HUES64 (cell line): Measurements from ENCODE around the gene ANKRD44.
"Not testable (repeated sequence)": the region's sequence is repeated elsewhere in the genome, so short reads cannot be mapped to it uniquely, and the experiment has no call there.

Source experiments
- H3K27ac ChIP-seq: 2 replicates; pipeline ENCODE4 v1.7.0; 2013; ENCODE audit warnings: low read depth, low read length, inconsistent platforms
- H3K27me3 ChIP-seq: 2 replicates; pipeline ENCODE4 v1.6.1; 2013; ENCODE audit warnings: mild to moderate bottlenecking, low read length; ENCODE audit not compliant: insufficient read depth
- H3K36me3 ChIP-seq: 2 replicates; pipeline ENCODE4 v1.6.1; 2013; ENCODE audit warnings: mild to moderate bottlenecking, low read length; ENCODE audit not compliant: insufficient read depth
- H3K4me1 ChIP-seq: 2 replicates; pipeline ENCODE4 v1.6.1; 2013; ENCODE audit warnings: mild to moderate bottlenecking, low read length, moderate library complexity; ENCODE audit not compliant: insufficient read depth
- H3K4me3 ChIP-seq: 2 replicates; pipeline ENCODE4 v1.5.1; 2013; ENCODE audit warnings: mild to moderate bottlenecking, low read length, moderate library complexity
- H3K9ac ChIP-seq: 2 replicates; pipeline ENCODE4 v1.6.1; 2013; ENCODE audit warnings: mild to moderate bottlenecking, low read depth, low read length
- H3K9me3 ChIP-seq: 2 replicates; pipeline ENCODE4 v1.6.1; 2013; ENCODE audit warnings: low read depth, low read length; ENCODE audit not compliant: insufficient read depth
- WGBS: fragments of 150-250, 120-280 bp; methylation state at CpG from one replicate; pipeline ENCODE4 v1.1.7; 2013; ENCODE audit warnings: missing lambda C conversion rate; 5-methylcytosine and 5-hydroxymethylcytosine counted together

Gene ANKRD44

DNA sequence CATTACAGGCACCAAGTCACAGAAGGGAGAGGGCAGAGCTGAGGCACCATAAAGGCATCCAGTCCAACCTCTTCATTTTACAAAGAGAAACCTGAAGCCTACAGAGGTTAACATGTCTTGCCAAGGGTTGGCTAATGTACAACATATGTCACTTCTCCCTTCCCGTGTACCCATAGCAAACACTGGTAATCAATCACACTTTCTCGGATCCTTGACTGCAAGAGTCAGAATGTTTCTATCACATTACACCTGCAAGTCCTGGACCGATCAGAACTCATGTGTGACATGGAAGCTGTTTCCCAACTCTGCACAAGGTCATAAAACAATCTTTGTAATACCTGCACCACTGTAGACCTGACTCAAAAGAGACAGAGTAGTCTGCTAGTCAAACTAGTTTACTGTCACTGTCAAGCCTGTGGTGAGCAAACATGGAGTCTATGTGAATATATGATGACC lies 6.0 kb downstream of the ANKRD44 start:
- Histone ChIP-seq H3K27me3 (peaks cover 22% of the 10 kb centered on the region), H3K27ac (no peak overlapping the region), H3K4me3 (no peak overlapping the region), H3K9me3 (no peaks in the 10 kb centered on the region), H3K9ac (no peak overlapping the region), H3K4me1 (no peaks in the 10 kb centered on the region), H3K36me3 (no peaks in the 10 kb centered on the region)
- 91% methylated on average over 3 of the region's 3 CpGs for WGBS

DNA sequence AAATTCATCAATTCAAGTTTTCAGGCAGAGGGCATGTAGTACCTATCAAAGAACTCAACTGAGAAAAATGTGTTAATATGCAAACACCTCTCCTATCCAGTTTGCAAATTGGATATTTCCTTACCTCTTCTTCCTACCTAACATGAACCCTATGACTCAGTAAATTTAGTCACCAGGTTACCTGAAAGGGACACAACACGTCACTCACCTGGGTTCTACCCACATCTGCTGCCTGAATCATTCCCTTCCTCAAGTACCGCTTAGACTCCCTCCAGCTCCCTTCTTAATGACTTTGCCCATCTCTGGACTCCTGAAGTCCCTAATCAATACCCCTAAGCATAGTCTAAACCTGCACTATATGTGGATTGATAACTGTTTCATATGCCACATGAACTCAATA lies 10.4 kb downstream of the ANKRD44 start:
- H3K9ac ChIP-seq, result no peak overlapping the region
- H3K36me3 ChIP-seq, result no peaks in the 10 kb centered on the region
- H3K4me1 ChIP-seq, result no peaks in the 10 kb centered on the region
- H3K9me3 ChIP-seq, result no peaks in the 10 kb centered on the region
- H3K27ac ChIP-seq, result no peak overlapping the region
- H3K27me3 ChIP-seq, result no peaks in the 10 kb centered on the region
- WGBS, result 95% methylated on average over 2 of the region's 2 CpGs
- H3K4me3 ChIP-seq, result no peak overlapping the region

DNA sequence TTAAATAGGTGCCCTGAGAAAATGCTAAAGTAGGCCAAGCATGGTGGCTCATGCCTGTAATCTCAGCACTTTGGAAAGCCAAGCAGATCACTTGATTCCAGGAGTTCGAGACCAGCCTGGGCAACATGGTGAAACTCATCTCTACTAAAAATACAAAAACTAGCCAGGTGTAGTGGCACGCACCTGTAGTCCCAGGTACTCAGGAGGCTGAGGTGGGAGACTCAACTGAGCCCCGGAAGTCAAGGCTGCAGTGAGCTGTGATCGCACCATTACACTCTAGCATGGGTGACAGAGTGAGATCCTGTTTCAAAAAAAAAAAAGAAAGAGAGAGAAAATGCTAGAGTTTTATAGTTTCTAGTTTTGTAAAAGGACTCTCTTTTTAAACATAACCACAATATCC lies 12.0 kb downstream of the ANKRD44 start:
- 96% methylated on average over 4 of the region's 4 CpGs for WGBS
- Histone ChIP-seq H3K4me1 (no peaks in the 10 kb centered on the region), H3K27ac (no peak overlapping the region), H3K9ac (no peak overlapping the region), H3K36me3 (no peaks in the 10 kb centered on the region), H3K4me3 (no peak overlapping the region), H3K27me3 (no peaks in the 10 kb centered on the region), H3K9me3 (no peaks in the 10 kb centered on the region)

DNA sequence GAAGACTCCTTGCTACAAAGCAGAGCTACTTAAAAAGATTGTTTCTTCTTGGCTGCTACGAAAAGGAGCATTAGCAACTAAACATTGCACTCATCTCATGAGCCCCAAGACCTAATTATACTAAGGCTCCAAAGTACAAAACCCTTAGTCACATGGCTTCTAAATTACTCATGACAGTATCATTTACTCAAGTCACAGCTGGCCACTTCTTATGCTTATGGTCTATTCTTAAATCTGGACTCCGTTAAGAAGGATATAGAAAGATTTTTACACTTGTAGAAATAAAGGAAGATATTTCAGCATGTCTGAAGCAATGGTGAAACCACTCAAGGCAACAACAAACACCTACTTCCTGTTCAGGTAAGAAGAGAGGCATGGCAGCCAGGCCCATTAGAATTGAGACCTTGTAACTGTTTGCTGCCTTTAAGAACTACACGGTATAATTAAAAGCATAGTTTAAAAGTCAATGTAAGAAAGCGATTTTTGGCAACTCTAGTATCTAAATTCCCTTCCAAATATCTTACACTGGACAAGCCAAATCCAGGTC lies 12.7 kb downstream of the ANKRD44 start:
- Histone ChIP-seq H3K4me3 (no peak overlapping the region), H3K9me3 (no peaks in the 10 kb centered on the region), H3K27ac (no peak overlapping the region), H3K36me3 (no peaks in the 10 kb centered on the region), H3K4me1 (no peaks in the 10 kb centered on the region), H3K27me3 (no peaks in the 10 kb centered on the region), H3K9ac (no peak overlapping the region)
- 97% methylated on average over 3 of the region's 4 CpGs for WGBS

DNA sequence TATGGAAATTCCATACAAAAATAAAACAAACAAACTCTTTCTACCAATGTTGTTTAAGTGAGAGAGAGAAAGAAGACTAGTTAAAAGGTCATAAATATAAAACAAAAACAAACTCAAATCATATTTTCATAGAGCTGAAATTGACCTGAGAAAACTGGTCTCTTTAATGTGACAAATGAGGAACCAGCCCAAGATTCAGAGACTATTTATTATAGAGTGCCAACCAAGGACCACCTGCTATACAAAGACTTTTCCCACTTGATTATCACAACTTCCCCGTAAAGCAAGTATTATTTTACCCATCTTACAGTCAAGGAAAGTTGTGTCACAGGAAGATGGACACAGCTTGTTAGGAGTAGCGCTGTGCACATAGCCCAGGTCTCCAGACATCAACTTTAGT lies 13.3 kb downstream of the ANKRD44 start:
- Histone ChIP-seq H3K27me3 (no peaks in the 10 kb centered on the region), H3K4me1 (no peaks in the 10 kb centered on the region), H3K9ac (no peak overlapping the region), H3K27ac (no peak overlapping the region), H3K4me3 (no peak overlapping the region), H3K36me3 (no peaks in the 10 kb centered on the region), H3K9me3 (no peaks in the 10 kb centered on the region)
- 86% methylated on average over 2 of the region's 2 CpGs for WGBS

DNA sequence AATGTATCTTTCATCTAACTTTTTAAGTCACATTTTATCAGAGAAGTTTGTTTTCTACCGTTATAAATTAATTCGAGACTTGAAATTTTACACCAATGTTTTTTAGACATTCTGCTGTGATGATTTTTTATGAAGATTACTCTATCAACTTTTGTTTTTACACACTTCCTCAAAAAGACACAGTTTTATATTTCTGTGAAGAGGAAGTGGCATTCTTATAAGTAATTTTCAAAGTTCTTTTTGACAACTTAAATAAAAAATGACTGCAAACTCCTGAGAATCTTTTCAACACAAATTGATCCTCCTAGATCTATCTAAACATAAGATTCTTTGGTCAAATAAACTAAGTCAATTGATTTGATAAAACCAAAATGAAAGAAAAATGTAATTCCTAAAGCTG lies 13.7 kb downstream of the ANKRD44 start:
- Histone ChIP-seq H3K4me3 (no peak overlapping the region), H3K9me3 (no peaks in the 10 kb centered on the region), H3K36me3 (no peaks in the 10 kb centered on the region), H3K9ac (no peak overlapping the region), H3K27ac (no peak overlapping the region), H3K27me3 (no peaks in the 10 kb centered on the region), H3K4me1 (no peaks in the 10 kb centered on the region)
- no CpG with 5 or more reads among the region's 2 CpGs for WGBS

DNA sequence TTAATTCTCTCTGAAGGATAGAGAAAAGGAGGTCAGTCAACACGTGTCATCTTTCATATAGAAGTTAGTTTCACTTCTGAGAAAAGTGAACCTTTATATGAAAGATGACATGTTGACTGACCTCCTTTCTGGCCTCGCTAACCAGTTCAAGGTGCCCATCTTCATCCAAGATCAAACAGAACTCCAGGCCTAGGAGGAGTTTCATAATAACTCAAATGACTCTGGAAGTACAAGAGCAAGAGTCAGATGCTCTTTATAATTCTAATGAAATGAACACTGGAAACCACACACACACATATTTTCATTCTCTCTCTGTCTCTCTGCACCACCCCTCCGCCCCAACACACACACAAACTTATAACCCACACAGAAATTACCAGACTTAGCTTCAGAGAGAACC lies 16.3 kb downstream of the ANKRD44 start:
- H3K27ac ChIP-seq, result no peak overlapping the region

DNA sequence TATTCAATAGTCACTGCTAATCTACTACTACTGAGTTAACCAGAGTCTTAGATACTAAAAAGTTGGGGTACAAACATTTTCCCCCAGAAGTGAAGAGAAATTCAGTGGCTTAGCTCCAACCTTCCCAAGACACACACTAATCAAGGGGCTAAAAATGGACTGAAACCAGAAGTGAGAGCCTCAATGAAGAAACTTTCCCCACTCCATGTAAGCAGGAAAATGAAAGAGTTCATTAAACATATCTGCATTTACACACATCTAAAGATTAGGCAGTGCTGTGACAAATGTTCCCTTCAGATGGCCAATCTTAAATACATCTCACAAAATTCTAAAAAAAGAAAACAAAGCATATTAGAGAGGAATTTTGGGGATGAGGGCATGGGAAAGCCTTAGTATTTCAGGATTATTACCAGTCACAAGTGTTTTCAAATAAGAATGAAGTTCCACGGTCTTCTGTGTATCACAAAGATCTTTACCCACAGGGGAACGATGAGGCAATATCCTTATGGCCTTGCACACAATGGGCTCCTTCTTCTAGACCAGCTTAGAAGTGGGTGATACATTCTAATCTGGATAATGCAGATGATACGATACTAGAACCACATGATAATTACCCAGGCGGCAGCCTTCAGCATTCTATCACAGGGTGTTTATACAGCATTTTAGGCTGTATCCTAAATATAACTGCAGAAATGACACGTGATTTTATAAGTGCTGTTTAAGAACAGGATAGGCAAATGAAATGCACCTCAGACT lies 17.1 kb downstream of the ANKRD44 start:
- Histone ChIP-seq H3K27me3 (no peaks in the 10 kb centered on the region), H3K4me3 (no peak overlapping the region), H3K4me1 (no peaks in the 10 kb centered on the region), H3K9ac (no peak overlapping the region), H3K27ac (no peak overlapping the region), H3K36me3 (no peaks in the 10 kb centered on the region), H3K9me3 (no peaks in the 10 kb centered on the region)
- WGBS, result 88% methylated on average over 5 of the region's 5 CpGs

More for the DNA sequence above, 16.3 kb downstream of the ANKRD44 start:
- no peaks in the 10 kb centered on the region for H3K9me3 ChIP-seq
- H3K4me1 ChIP-seq, result no peaks in the 10 kb centered on the region
- H3K27me3 ChIP-seq, result no peaks in the 10 kb centered on the region
- no peak overlapping the region for H3K9ac ChIP-seq
- WGBS, result 87% methylated on average over 3 of the region's 3 CpGs
- no peaks in the 10 kb centered on the region for H3K36me3 ChIP-seq
- no peak overlapping the region for H3K4me3 ChIP-seq

DNA sequence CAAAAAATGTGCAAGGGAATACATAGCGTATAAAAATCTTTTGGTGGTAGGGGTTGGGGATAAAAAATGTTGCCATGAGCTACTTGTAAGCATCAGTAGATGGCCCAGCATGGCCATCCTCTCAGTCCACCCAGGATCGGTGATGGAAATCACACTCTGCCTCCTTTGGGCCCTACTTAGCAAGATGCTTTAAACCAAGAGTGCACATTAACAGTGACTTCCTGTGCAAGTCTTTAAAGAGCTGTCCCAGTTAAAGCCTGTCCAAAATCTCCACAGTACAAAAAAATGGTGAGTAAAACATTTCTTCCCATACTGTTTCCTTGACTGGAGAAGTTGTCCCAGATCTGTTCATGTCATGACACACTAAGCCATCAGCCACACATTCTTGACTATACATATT lies 18.0 kb downstream of the ANKRD44 start:
- 90% methylated on average over 2 of the region's 2 CpGs for WGBS
- no peak overlapping the region for H3K27ac ChIP-seq
- H3K9me3 ChIP-seq, result no peaks in the 10 kb centered on the region
- H3K4me3 ChIP-seq, result no peak overlapping the region
- H3K36me3 ChIP-seq, result no peaks in the 10 kb centered on the region
- no peak overlapping the region for H3K9ac ChIP-seq
- no peaks in the 10 kb centered on the region for H3K27me3 ChIP-seq
- H3K4me1 ChIP-seq, result no peaks in the 10 kb centered on the region

DNA sequence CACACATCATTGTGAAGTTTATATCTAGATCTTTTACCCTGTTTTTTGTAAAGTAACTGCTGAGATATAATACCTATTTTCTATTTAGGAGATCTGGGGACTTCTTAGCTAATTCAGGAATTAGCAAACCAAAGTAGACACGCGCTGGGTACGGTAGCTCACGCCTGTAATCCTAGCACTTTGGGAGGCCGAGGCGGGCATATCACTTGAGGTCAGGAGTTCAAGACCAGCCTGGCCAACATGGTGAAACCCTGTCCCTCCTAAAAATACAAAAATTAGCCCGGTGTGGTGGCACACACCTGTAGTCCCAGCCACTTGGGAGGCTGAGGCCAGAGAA lies 23.0 kb downstream of the ANKRD44 start:
- H3K36me3 ChIP-seq, H3K9me3 ChIP-seq, H3K9ac ChIP-seq, H3K27me3 ChIP-seq, H3K4me1 ChIP-seq, H3K4me3 ChIP-seq, H3K27ac ChIP-seq: not testable (repeated sequence)
- WGBS, result 95% methylated on average over 7 of the region's 7 CpGs

DNA sequence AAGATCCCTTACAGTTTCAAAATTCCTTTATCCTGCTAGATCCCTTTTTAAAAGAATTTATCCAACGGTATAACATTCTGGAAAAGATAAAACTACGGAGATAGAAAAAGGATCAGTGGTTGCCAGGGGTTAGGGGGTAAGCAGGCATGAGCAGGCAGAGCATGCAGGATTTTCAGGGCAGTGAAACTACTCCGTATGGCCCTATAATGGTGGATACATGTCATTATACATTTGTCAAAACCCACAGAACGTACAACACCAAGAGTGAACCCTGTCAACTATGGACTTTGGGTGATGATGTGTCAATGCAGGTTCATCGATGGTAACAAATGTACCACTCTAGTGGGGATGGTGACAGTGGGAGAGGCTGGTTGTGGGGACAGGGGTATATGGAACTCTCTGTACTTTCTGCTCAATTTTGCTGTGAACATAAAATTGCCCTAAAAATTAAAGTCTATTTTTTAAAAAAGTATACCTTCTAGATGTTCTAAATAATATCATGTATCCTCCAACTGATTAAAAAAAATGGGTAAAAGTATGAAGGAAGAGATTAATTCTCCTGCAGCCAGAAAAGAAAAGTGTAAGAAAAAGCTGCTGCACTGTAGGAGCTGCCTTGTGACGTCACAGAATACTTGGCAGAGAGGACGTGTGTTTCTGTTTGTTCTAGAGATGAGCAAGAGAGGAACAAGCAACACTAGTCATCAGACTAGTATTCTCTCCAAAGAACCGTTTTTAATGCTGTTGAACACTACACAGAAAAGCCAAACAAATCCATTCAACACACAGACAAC lies 23.6 kb downstream of the ANKRD44 start:
- no peak overlapping the region for H3K9ac ChIP-seq
- whole genome bisulfite sequencing, result 86% methylated on average over 8 of the region's 8 CpGs

More for the DNA sequence above, 23.6 kb downstream of the ANKRD44 start:
- Histone ChIP-seq H3K4me1 (no peaks in the 10 kb centered on the region), H3K36me3 (no peaks in the 10 kb centered on the region), H3K27me3 (no peaks in the 10 kb centered on the region), H3K4me3 (no peak overlapping the region), H3K9me3 (no peaks in the 10 kb centered on the region), H3K27ac (no peak overlapping the region)
